IPS-18c (cell line): ENCODE measurements around the gene RYR2.

Source experiments
- H3K4me3 ChIP-seq: 2 replicates; pipeline ENCODE4 v1.7.0; 2013; ENCODE audit warnings: low read depth, mild to moderate bottlenecking, low read length, moderate library complexity; ENCODE audit not compliant: insufficient read depth
- H3K9me3 ChIP-seq: one replicate; pipeline ENCODE4 v1.6.1; 2013; ENCODE audit warnings: mild to moderate bottlenecking, low read length, moderate library complexity; ENCODE audit not compliant: control insufficient read depth, insufficient read depth

RYR2 gene

GRCh38 chr1:237857455-237857854 is 815.5 kb downstream of the RYR2 start:
- no peaks in the 10 kb centered on the region for H3K9me3 ChIP-seq
- H3K4me3 ChIP-seq: no peak overlapping the region

- Histone ChIP-seq H3K4me3 (no peak overlapping the region), H3K9me3 (no peaks in the 10 kb centered on the region)
These were observed 817.0 kb downstream of the RYR2 start for GRCh38 chr1:237858992-237859391.

DNA sequence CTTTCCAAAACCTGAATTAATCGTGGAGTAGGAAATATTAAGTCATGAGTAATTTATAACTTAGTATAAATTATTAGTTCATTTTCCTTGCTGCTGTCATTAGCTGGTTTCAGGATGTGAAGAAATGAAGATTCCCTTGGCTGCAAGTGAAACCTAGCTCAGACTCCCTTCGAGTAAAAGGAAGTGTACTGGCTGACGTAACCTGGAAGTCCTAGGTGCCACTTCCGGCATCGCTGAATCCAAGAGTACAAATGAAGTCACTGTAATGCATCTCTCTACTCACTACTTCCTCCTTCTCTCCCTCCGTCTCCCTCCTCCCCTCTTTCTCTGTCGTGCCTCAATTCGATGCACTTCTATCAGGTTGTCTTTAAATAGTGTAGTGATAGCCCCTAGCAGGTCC is 820.0 kb downstream of the RYR2 start:
- Histone ChIP-seq H3K9me3 (no peaks in the 10 kb centered on the region), H3K4me3 (no peak overlapping the region)

GRCh38 chr1:237863234-237863633 is 821.2 kb downstream of the RYR2 start:
- Histone ChIP-seq H3K9me3 (no peaks in the 10 kb centered on the region), H3K4me3 (no peak overlapping the region)

DNA sequence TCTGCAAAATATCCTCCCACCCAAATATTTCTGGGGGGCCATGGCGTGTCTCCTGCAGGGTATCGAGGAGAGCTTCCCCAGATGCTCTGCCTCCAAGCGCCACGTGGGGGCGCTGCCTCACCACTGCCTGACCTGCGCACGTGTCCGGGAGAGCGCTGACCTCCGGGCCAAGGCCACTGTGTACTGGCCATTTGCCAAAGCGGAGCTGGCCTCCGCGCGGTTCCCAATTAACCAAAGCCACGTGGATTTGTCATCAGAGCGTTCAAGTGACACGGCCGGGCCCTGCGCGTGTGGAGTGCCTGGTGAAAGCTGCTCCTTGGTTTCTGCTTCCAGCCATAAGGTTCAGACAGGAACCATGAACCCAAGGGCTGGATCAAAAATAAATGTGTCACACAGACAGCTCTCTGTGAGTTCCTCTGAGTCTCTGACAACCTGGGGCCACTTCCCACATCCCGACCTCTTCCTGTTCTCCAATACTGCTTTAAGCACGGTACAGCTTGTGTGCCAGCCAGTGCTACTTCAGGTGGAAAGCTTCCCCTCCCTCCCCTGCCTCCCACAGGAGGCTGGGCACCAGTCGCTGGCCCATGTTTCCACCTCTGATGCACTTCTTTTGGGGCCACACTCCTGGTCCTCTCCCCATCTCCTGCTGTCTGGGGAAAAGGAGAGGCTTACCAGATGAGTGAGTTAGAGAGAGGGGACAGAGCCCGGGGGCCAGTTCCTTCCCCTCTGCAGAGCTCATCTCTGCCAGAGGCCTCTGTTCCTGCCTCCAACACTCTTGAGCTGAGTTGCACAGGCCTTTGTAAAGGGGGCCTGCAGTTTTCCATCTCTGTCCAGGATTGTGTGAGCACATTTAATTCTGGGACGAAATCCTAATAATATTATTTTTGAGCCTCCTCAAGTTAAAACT is 822.6 kb downstream of the RYR2 start:
- Histone ChIP-seq H3K9me3 (no peaks in the 10 kb centered on the region), H3K4me3 (no peak overlapping the region)

DNA sequence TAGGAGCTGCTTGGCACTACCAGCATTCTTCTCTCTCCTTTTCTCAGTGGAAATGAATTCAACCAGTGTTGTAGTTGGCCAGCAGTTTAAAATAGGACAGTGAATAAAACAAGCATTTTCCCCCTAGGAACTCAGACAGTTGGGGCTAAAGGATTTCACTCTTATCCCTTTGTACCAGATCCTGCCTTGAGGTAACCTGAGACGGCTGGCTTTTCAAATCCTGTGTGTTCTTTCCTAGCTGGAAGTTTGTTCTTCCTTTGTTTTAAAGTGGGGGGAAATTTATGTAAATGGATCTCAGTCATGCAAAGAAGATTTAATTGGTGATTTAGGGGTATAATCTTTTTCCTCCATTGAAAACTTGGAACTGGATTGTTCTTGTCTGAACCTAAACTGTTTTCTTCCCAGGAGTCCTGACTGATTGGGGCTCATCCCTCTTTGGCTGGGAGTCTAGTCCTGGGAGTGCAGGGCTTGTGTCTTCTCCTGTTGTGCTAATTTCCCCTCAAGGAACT is 825.5 kb downstream of the RYR2 start:
- H3K9me3 ChIP-seq: no peaks in the 10 kb centered on the region
- no peak overlapping the region for H3K4me3 ChIP-seq

- no peak overlapping the region for H3K4me3 ChIP-seq
- H3K9me3 ChIP-seq: no peaks in the 10 kb centered on the region
These were observed 827.0 kb downstream of the RYR2 start for GRCh38 chr1:237868817-237869600.

GRCh38 chr1:237873487-237874211 is 831.7 kb downstream of the RYR2 start:
- H3K4me3 ChIP-seq: no peak overlapping the region
- no peaks in the 10 kb centered on the region for H3K9me3 ChIP-seq

DNA sequence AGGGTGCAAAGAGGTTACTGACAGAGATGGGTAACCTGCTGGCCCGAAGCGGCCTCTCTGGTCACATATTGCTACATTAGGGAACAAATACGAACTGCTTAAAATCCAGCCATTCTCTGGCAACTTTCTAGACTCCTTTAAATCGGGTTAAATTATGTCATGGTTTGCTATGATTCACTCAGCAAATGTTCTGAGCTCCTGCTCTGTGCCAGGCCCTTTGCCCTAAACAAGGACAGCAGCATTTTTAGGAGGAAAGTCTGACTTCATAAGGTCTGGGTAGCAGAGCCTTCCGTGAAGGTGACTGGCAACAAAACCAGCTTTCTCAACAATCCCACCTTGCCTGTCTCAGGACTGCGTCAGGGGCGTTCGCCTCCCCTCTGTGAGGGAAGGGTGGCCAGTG is 833.3 kb downstream of the RYR2 start:
- no peaks in the 10 kb centered on the region for H3K9me3 ChIP-seq
- no peak overlapping the region for H3K4me3 ChIP-seq

GRCh38 chr1:237877631-237878030 is 835.6 kb downstream of the RYR2 start:
- no peaks in the 10 kb centered on the region for H3K9me3 ChIP-seq
- no peak overlapping the region for H3K4me3 ChIP-seq

DNA sequence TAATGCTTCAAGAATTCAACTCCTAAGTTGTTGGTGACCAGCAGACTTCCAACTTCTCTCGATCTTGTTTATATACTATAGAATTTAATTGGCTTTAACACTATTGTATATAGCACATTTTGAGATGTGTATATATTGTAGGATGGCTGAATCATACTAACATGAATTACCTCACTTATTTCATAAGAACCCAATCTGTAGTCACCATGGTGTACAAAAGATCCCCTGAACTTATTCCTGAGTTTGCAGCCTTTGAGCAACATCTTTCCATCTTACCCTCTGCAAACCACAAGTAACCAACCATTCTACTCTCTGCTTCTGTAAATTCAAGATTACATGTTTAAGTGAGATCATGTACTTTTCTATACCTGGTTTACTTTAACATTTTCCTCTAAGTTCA is 836.4 kb downstream of the RYR2 start:
- H3K4me3 ChIP-seq: no peak overlapping the region
- H3K9me3 ChIP-seq: no peaks in the 10 kb centered on the region

DNA sequence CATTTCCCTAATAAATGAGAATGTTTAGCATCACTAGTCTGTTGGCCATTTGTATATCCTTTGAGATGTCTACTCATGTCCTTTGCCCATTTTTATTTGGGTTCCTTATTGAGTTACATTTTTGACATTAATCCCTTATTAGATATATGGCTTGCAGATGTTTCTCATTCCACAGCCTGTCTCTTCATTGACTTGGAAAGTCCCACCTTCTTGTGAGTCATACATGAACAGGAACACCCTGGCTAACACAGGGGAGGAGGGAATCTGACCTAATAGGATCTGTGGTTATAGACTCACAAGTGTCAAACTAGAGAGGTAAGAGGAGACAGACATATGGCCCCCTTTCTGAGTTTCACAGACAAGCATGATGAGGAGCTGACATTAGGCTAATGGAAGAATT is 837.2 kb downstream of the RYR2 start:
- Histone ChIP-seq H3K4me3 (no peak overlapping the region), H3K9me3 (no peaks in the 10 kb centered on the region)
